Stimulated activated CD8-positive, alpha-beta memory T cell treated with anti-CD3 and anti-CD28 coated beads, Interleukin-15, amount 100 ng/mL, for 48 hours (primary cell): ENCODE results near the gene RFX5.
"Not testable (repeated sequence)": the region's sequence is repeated elsewhere in the genome, so short reads cannot be mapped to it uniquely, and the experiment has no call there.

Experiments
- DNase-seq, 2 donors: peaks; one replicate each; pipeline ENCODE4 v3.0.0-alpha.2; 2020; ENCODE audit warnings: low read depth in 2 of 2

RFX5 gene

GRCh38 chr1:151362308-151363155, 15.5 kb upstream of the RFX5 start:
- no peak for DNase-seq

GRCh38 chr1:151361883-151362282, 14.8 kb upstream of the RFX5 start:
- no peak for DNase-seq

GRCh38 chr1:151356696-151357095, 9.6 kb upstream of the RFX5 start:
- DNase-seq = no peak

GRCh38 chr1:151352021-151352718, 5.1 kb upstream of the RFX5 start:
- DNase-seq = no peak

GRCh38 chr1:151350323-151350722, 3.3 kb upstream of the RFX5 start:
- DNase-seq = not testable (repeated sequence)

- DNase-seq = no peak
Observed at GRCh38 chr1:151347523-151348246, 633 bp upstream of the RFX5 start.

GRCh38 chr1:151346082-151346768, 827 bp downstream of the RFX5 start:
- no peak for DNase-seq

GRCh38 chr1:151344291-151344690, 2.8 kb downstream of the RFX5 start:
- DNase-seq = no peak

- no peak for DNase-seq
Observed at GRCh38 chr1:151343587-151343986, 3.5 kb downstream of the RFX5 start.

GRCh38 chr1:151342569-151342968, 4.5 kb downstream of the RFX5 start:
- no peak for DNase-seq

GRCh38 chr1:151342021-151342420, 5.0 kb downstream of the RFX5 start:
- no peak for DNase-seq

GRCh38 chr1:151340870-151341754, 5.9 kb downstream of the RFX5 start:
- DNase-seq = no peak

- DNase-seq = no peak
Observed at GRCh38 chr1:151336556-151336955, 10.5 kb downstream of the RFX5 start.

- DNase-seq = no peak
Observed at GRCh38 chr1:151334822-151335221, 12.2 kb downstream of the RFX5 start.

- no peak for DNase-seq
Observed at GRCh38 chr1:151327903-151328674, 19.0 kb downstream of the RFX5 start.

GRCh38 chr1:151327223-151327902, 19.7 kb downstream of the RFX5 start, which contains the start of gene PI4KB:
TSS of gene PI4KB (minus strand) at chr1:151327416. CDS start at chr1:151316481, 10,935 bp downstream.
- DNase-seq = peak; percentile 79 to 81

GRCh38 chr1:151326619-151327222, 20.3 kb downstream of the RFX5 start:
- peak in 1 of 2 donors; percentile 36 for DNase-seq

GRCh38 chr1:151325646-151326429, 21.2 kb downstream of the RFX5 start:
- no peak for DNase-seq
